Thoracic aorta (tissue), 2 donors: ENCODE measurements around the gene BMAL1. TPM values are rescaled to one million over a fixed set of nuclear protein-coding genes. Genes with fewer than 3 reads are reported as not detected.
"Not testable (repeated sequence)": the region's sequence is repeated elsewhere in the genome, so short reads cannot be mapped to it uniquely, and the experiment has no call there.

Experiments
- ATAC-seq: fragments of 150-250 bp; one replicate; pipeline ENCODE4 v1.8.0; 2017; ENCODE audit warnings: low read depth; ENCODE audit not compliant: insufficient number of reproducible peaks, low FRiP score
- DNase-seq: peaks from one replicate; pipeline ENCODE4 v3.0.0-alpha.2; 2020; ENCODE audit warnings: low spot score
- H3K27ac ChIP-seq, 2 donors: fragments of 200-600 bp; sonication (generic); 1 replicate in 1 of 2; 2 replicates in 1 of 2; pipeline ENCODE4 v1.5.1; 2016; ENCODE audit warnings: mild to moderate bottlenecking in 2 of 2, moderate library complexity in 2 of 2
- H3K27me3 ChIP-seq: fragments of 200-600 bp; sonication (generic); replicated peaks from 2 replicates; pipeline ENCODE4 v1.6.0; 2016; ENCODE audit warnings: mild to moderate bottlenecking; ENCODE audit not compliant: insufficient read depth
- H3K36me3 ChIP-seq: fragments of 200-600 bp; sonication (generic); one replicate; pipeline ENCODE4 v1.5.1; 2016
- H3K4me1 ChIP-seq, 2 donors: fragments of 200-600 bp; sonication (generic); 1 replicate in 1 of 2; 2 replicates in 1 of 2; pipeline versions ENCODE4 v1.5.1 to v1.6.0; 2016; ENCODE audit warnings: low read depth in 2 of 2, mild to moderate bottlenecking in 1 of 2; ENCODE audit not compliant: control insufficient read depth in 1 of 2
- H3K4me3 ChIP-seq: fragments of 200-600 bp; sonication (generic); 2 replicates; pipeline ENCODE4 v1.5.1; 2016; ENCODE audit warnings: mild to moderate bottlenecking
- H3K9me3 ChIP-seq: fragments of 200-600 bp; sonication (generic); 2 replicates; pipeline ENCODE4 v1.5.1; 2016
- CTCF ChIP-seq: fragments of 200-600 bp; sonication (generic); IDR thresholded peaks from one replicate; pipeline ENCODE4 v1.5.1; 2019; ENCODE audit warnings: antibody characterized with exemption
- total RNA-seq, 2 donors: library from RNA; depleted of rRNA; stranded (reverse); fragments of >200 nt; gene quantifications; one replicate each; pipeline versions ENCODE4 v1.1.0 to v1.2.3, GENCODE V29; 2016

BMAL1 gene
- total RNA-seq, 2 donors from 2014 or later, result 21.8 to 40.8 TPM

GRCh38 chr11:13382751-13383150 lies 105.2 kb downstream of the BMAL1 start:
- H3K9me3 ChIP-seq, result no peaks in the 10 kb centered on the region
- no peak overlapping the region for H3K27ac ChIP-seq
- peaks cover 10 to 35% of the 10 kb centered on the region in 2 donors for H3K4me1 ChIP-seq
- no peak overlapping the region for H3K4me3 ChIP-seq
- DNase-seq (no peak), ATAC-seq (no peak)
- peaks cover 21% of the 10 kb centered on the region for H3K36me3 ChIP-seq
- no peak for TF ChIP-seq CTCF
- no peaks in the 10 kb centered on the region for H3K27me3 ChIP-seq

- DNase-seq, result no peak
These were observed 107.5 kb downstream of the BMAL1 start for GRCh38 chr11:13384908-13385640.

DNA sequence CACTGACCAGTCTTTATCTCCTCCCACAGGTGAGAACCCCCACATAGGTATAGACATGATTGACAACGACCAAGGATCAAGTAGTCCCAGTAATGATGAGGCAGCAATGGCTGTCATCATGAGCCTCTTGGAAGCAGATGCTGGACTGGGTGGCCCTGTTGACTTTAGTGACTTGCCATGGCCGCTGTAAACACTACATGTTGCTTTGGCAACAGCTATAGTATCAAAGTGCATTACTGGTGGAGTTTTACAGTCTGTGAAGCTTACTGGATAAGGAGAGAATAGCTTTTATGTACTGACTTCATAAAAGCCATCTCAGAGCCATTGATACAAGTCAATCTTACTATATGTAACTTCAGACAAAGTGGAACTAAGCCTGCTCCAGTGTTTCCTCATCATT lies 109.0 kb downstream of the BMAL1 start:
- Histone ChIP-seq H3K36me3 (peaks cover 12% of the 10 kb centered on the region), H3K4me1 (peaks cover 8 to 21% of the 10 kb centered on the region in 2 donors), H3K4me3 (no peak overlapping the region), H3K27ac (no peak overlapping the region), H3K9me3 (no peaks in the 10 kb centered on the region), H3K27me3 (no peaks in the 10 kb centered on the region)
- TF ChIP-seq CTCF, result no peak
- ATAC-seq (no peak), DNase-seq (no peak)

More at GRCh38 chr11:13384908-13385640, 107.5 kb downstream of the BMAL1 start:
- peak; percentile 39 for ATAC-seq
- Histone ChIP-seq H3K27me3 (no peaks in the 10 kb centered on the region), H3K27ac (peak overlapping the region; percentile 43 to 66), H3K4me3 (peak overlapping the region; percentile 30), H3K36me3 (peaks cover 26% of the 10 kb centered on the region), H3K4me1 (peaks cover 8 to 21% of the 10 kb centered on the region in 2 donors), H3K9me3 (no peaks in the 10 kb centered on the region)
- peak; percentile 46 for TF ChIP-seq CTCF

DNA sequence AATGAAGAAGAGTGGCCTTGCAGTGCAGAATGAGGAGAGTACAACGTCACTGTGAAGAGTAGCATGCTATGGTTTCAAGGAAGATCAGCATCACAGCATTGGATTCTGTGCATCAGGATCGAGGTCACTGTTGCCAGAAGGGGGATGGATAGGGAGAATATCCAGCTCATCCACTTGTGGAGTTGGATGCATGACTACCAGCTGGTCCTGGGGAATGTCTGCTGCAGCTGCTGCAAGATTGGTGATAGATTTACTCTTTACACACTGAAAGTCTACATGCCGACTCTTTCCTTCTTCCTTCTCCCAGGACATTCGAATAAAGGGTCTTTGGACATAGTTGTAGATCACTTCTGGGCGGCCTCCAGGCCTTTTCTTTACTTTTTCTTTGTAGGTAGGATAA lies 111.2 kb downstream of the BMAL1 start:
- peaks cover 9% of the 10 kb centered on the region for H3K36me3 ChIP-seq

GRCh38 chr11:13391217-13391616 lies 113.6 kb downstream of the BMAL1 start:
- H3K27me3 ChIP-seq, result no peaks in the 10 kb centered on the region
- TF ChIP-seq CTCF, result no peak
- DNase-seq (no peak), ATAC-seq (no peak)
- H3K9me3 ChIP-seq, result no peaks in the 10 kb centered on the region
- no peak overlapping the region for H3K27ac ChIP-seq
- peaks cover 9% of the 10 kb centered on the region for H3K36me3 ChIP-seq
- no peaks in the 10 kb centered on the region for H3K4me1 ChIP-seq
- H3K4me3 ChIP-seq, result no peak overlapping the region

More for the DNA sequence above, 111.2 kb downstream of the BMAL1 start:
- no peaks in the 10 kb centered on the region for H3K9me3 ChIP-seq
- no peak for TF ChIP-seq CTCF
- peaks cover 8 to 21% of the 10 kb centered on the region in 2 donors for H3K4me1 ChIP-seq
- no peak overlapping the region for H3K27ac ChIP-seq
- ATAC-seq (no peak), DNase-seq (no peak)
- no peak overlapping the region for H3K4me3 ChIP-seq
- H3K27me3 ChIP-seq, result no peaks in the 10 kb centered on the region

DNA sequence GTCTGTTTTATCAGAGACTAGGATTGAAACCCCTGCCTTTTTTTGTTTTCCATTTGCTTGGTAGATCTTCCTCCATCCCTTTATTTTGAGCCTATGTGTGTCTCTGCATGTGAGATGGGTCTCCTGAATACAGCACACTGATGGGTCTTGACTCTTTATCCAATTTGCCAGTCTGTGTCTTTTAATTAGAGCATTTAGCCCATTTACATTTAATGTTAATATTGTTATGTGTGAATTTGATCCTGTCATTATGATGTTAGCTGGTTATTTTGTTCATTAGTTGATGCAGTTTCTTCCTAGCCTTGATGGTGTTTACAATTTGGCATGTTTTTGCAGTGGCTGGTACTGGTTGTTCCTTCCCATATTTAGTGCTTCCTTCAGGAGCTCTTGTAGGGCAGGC lies 120.7 kb downstream of the BMAL1 start:
- H3K27me3 ChIP-seq, ATAC-seq, H3K9me3 ChIP-seq, DNase-seq, H3K27ac ChIP-seq, H3K4me1 ChIP-seq, H3K4me3 ChIP-seq: not testable (repeated sequence)
- H3K36me3 ChIP-seq, result peaks cover 20% of the 10 kb centered on the region
